ENCODE measurements around the gene CALML3.

Gene CALML3

GRCh38 chr10:5576154-5576748, 51.5 kb downstream of the CALML3 start:
- H3K4me3 Mint-ChIP-seq = no peak overlapping the region
- H3K27me3 Mint-ChIP-seq = peaks cover under 1% of the 10 kb centered on the region
- H3K27ac Mint-ChIP-seq = peak overlapping the region; percentile 59
- no peaks in the 10 kb centered on the region for H3K9me3 Mint-ChIP-seq
- H3K36me3 Mint-ChIP-seq (ENCODE audit: low read depth) = no peaks in the 10 kb centered on the region
- H3K4me1 Mint-ChIP-seq (ENCODE audit: low read depth) = peaks cover 3% of the 10 kb centered on the region
